PC-3 (cell line): Measurements from ENCODE around the gene TRPV6.

Experiments
- EZH2 ChIP-seq: fragments of 300-600 bp; sonication (generic); IDR thresholded peaks from one replicate; pipeline ENCODE4 v1.6.1; 2017; ENCODE audit warnings: antibody characterized with exemption, mild to moderate bottlenecking, low read length; ENCODE audit not compliant: unreplicated experiment
- EZH2phosphoT487 ChIP-seq: fragments of 300-600 bp; sonication (generic); IDR thresholded peaks from 2 replicates; pipeline ENCODE4 v1.6.1; 2018; ENCODE audit warnings: mild to moderate bottlenecking, antibody characterized with exemption, low read length, borderline replicate concordance
- TF ChIP-seq, protein P1 (sequence below): fragments of 300-600 bp; sonication (generic); conservative IDR thresholded peaks from 2 replicates; pipeline ENCODE4 v1.5.1; 2017; ENCODE audit warnings: antibody characterized with exemption, low read depth, mild to moderate bottlenecking, low read length

DNA sequence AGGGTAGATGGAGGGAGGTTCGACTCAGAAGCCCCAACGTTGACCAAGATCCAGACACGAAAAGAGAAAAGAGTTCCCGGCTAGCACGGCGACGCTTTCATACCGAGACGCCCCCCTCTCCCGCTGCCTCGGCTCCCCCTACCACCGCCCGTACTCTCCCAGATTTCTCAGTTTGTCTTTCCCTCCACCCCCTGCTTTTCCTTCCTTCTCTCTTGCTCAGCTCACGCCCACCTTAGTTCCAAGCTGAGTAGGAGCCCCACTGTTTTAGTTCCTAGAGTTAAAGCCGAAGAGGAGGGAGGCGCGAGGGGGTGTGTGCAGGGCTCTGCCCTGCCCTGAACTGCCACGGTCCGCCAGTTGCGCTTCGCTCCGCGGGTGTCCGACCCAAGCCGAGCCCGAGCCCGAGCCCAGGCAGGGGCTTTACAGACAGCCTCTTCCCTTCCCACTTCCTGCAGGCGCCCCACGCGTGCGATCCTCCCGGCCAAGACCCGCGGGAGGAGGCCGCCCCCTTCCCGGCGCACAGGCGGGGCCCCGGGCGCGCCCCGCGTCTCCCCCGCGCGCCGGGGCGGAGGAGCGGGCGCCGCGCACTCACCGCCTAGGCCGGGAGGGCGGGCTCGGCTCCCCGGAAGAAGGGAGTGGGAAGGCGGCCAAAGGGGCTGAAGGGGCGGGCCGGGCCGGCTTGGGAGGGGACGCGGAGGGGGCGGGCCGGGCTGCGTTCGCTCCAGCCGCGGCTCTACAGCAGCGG is 31.0 kb downstream of the TRPV6 start, which contains the start of gene EPHB6:
- TF ChIP-seq EZH2 (no peak), EZH2phosphoT487 (no peak)
- TF ChIP-seq, protein P1, sequence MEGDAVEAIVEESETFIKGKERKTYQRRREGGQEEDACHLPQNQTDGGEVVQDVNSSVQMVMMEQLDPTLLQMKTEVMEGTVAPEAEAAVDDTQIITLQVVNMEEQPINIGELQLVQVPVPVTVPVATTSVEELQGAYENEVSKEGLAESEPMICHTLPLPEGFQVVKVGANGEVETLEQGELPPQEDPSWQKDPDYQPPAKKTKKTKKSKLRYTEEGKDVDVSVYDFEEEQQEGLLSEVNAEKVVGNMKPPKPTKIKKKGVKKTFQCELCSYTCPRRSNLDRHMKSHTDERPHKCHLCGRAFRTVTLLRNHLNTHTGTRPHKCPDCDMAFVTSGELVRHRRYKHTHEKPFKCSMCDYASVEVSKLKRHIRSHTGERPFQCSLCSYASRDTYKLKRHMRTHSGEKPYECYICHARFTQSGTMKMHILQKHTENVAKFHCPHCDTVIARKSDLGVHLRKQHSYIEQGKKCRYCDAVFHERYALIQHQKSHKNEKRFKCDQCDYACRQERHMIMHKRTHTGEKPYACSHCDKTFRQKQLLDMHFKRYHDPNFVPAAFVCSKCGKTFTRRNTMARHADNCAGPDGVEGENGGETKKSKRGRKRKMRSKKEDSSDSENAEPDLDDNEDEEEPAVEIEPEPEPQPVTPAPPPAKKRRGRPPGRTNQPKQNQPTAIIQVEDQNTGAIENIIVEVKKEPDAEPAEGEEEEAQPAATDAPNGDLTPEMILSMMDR, result no peak
